ENCODE data around the gene TBCK. TPM values are rescaled to one million over a fixed set of nuclear protein-coding genes. Genes with fewer than 3 reads are reported as not detected.

Gene TBCK
- total and polyA plus RNA-seq, 2 of the 13 experiments (the other 11 are each of a cell fraction or from before 2014, with no cell fraction given): 51.0 to 62.4 TPM

- peaks cover 51% of the 10 kb centered on the region for H3K79me2 ChIP-seq (ENCODE audit: insufficient read depth, low read length)
- BruUV-seq (replicated peaks): no TSS peak
- TF ChIP-seq ZNF318 (CRISPR knock-in tag; IDR thresholded peaks at IDR 0.05) (no peak), ZNF225 (CRISPR knock-in tag; IDR thresholded peaks at IDR 0.05) (no peak), ZNF792 (CRISPR knock-in tag; IDR thresholded peaks at IDR 0.05) (no peak), FOSL1 (CRISPR knock-in tag; IDR thresholded peaks at IDR 0.05; ENCODE audit: borderline replicate concordance) (no peak), ZNF644 (CRISPR knock-in tag; IDR thresholded peaks at IDR 0.05; ENCODE audit: low read depth) (no peak), ZNF44 (CRISPR knock-in tag; IDR thresholded peaks at IDR 0.05) (no peak), JUND (CRISPR knock-in tag; IDR thresholded peaks at IDR 0.05) (no peak), HINFP (CRISPR knock-in tag; IDR thresholded peaks at IDR 0.05; ENCODE audit: low read depth) (no peak), ZFP36L2 (CRISPR knock-in tag; IDR thresholded peaks at IDR 0.05) (no peak), KDM5B (CRISPR knock-in tag; IDR thresholded peaks at IDR 0.05; ENCODE audit: borderline replicate concordance) (no peak), KDM2A (CRISPR knock-in tag; IDR thresholded peaks at IDR 0.05; ENCODE audit: borderline replicate concordance, low read depth) (no peak), PHF5A (CRISPR knock-in tag; IDR thresholded peaks at IDR 0.05; ENCODE audit: low read depth, unreplicated experiment) (no peak), ZNF619 (CRISPR knock-in tag; IDR thresholded peaks at IDR 0.05) (no peak), HNRNPL (IDR thresholded peaks at IDR 0.05; ENCODE audit: low read depth, low read length) (no peak), ZNF121 (CRISPR knock-in tag; IDR thresholded peaks at IDR 0.05) (no peak), GLMP (CRISPR knock-in tag; IDR thresholded peaks at IDR 0.05; ENCODE audit: borderline replicate concordance) (no peak)
Observed at GRCh38 chr4:106284227-106284626, 31.8 kb downstream of the TBCK start.

More at GRCh38 chr4:106284227-106284626, 31.8 kb downstream of the TBCK start:
- WGBS (ENCODE audit: low lambda C conversion rate): 96% methylated on average over 3 of the region's 3 CpGs
- Histone ChIP-seq H4K20me1 (ENCODE audit: insufficient read depth, low read length) (no peaks in the 10 kb centered on the region), H3K4me3 (replicated peaks in 1 of 3; ENCODE audit: insufficient read depth in 1 of 3, low read depth in 2 of 3, low read length in 3 of 3) (no peak overlapping the region), H2AFZ (ENCODE audit: low read length) (no peak overlapping the region), H3K9ac (ENCODE audit: insufficient read depth, low read depth, low read length) (no peak overlapping the region), H3K9me3 (ENCODE audit: low read length) (no peaks in the 10 kb centered on the region), H3K4me1 (ENCODE audit: insufficient read depth, low read length) (peaks cover 37% of the 10 kb centered on the region), H3K27ac (ENCODE audit: extremely low read length, insufficient read depth, low read length) (peak overlapping the region; percentile 21), H3K4me2 (ENCODE audit: low read depth, low read length) (no peak overlapping the region), H3K27me3 (ENCODE audit: control insufficient read depth in 1 of 2, insufficient read depth in 2 of 2, low read length in 2 of 2) (no peaks in the 10 kb centered on the region), H3K36me3 (replicated peaks in 1 of 2; ENCODE audit: control insufficient read depth in 1 of 2, insufficient read depth in 2 of 2, low read length in 2 of 2) (peaks cover 2 to 4% of the 10 kb centered on the region in 2 experiments; a peak in 2 of 5 replicates)
- in situ Hi-C loops (cut with HindIII; ENCODE audit: extremely low pct_ligation_motif_present, low pct_unique_long_range_greater_than_20kb): no loop called here
- intact Hi-C loops (cut with micrococcal nuclease; ENCODE audit: unreplicated experiment): loop anchor here (1.0 kb wide), 1 partner anchor 29 kb away; no protein-coding TSS in a partner anchor
- ChIA-PET POLR2A (interaction anchor here (2.0 kb wide), 1 partner anchor 31 kb away, joined by 6 read pairs; the partner anchor contains the start of gene TBCK), CTCF (ENCODE audit: low intra/inter-chr PET ratio, low total read pairs) (no interaction called here)
- no peak for DNase-seq (ENCODE audit: low spot score)
- FAIRE-seq: no peak
- ATAC-seq: no peak
